ENCODE measurements around the gene EPC2.
"Not testable (repeated sequence)": the region's sequence is repeated elsewhere in the genome, so short reads cannot be mapped to it uniquely, and the experiment has no call there.

The EPC2 gene

DNA sequence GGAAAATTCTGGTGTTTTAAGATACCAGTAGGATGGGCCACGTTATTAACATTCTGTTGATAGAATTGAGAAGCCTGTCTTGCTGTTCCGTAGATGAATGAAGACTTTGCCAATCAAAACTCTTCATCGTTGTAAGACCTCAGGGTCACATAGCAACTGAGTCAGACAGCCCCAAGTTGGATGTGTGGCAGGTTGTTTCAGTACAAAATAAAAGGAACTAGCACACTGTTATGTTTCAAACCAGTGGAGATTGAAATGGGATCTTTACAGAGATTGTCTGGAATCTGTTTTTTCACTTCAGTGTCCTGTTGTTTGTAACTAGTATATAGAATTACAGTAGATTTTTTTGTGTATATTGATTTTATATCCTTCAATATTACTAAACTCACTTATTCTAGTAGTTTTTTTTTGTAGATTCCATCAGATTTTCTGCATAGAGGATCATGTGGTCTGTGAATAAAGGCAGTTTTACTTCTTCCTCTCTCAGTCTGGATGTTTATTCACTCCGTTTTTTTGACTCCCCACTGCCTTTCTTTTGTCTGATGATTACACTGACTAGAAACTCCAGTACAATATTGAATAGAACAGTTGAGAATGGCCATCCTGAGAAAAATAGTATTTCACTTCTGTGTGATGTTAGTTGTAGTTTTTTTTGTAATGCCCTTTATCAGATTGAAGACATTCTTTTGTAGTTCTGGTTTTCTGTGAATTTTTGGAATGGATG lies 22.7 kb downstream of the EPC2 start:
- H3K4me3 ChIP-seq (ENCODE audit: low read depth, low read length), result no peak overlapping the region
- TF ChIP-seq, protein P1, sequence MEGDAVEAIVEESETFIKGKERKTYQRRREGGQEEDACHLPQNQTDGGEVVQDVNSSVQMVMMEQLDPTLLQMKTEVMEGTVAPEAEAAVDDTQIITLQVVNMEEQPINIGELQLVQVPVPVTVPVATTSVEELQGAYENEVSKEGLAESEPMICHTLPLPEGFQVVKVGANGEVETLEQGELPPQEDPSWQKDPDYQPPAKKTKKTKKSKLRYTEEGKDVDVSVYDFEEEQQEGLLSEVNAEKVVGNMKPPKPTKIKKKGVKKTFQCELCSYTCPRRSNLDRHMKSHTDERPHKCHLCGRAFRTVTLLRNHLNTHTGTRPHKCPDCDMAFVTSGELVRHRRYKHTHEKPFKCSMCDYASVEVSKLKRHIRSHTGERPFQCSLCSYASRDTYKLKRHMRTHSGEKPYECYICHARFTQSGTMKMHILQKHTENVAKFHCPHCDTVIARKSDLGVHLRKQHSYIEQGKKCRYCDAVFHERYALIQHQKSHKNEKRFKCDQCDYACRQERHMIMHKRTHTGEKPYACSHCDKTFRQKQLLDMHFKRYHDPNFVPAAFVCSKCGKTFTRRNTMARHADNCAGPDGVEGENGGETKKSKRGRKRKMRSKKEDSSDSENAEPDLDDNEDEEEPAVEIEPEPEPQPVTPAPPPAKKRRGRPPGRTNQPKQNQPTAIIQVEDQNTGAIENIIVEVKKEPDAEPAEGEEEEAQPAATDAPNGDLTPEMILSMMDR (IDR thresholded peaks at IDR 0.05; ENCODE audit: low read depth, low read length, missing control alignments), result no peak
- DNase-seq (ENCODE audit: low read depth), result no peak

DNA sequence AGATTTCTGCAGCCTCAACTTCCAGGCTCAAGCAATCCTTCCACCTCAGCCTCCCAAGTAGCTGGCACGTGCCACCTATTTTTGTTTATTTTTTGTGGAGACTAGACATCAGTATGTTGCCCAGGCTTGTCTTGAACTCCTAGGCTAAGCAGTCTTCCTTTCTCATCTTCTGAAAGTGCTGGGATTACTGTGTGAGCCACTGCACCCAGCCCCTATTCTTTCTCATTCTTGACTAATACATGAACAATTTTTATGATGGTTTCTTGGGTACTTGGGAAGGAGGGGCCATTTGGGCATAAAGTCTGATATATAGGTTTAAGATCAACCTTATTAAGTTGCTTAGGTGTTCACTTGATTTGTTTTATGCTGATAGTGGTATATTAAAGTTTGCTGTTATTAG lies 26.2 kb downstream of the EPC2 start:
- H3K4me3 ChIP-seq (ENCODE audit: low read depth, low read length), result no peak overlapping the region
- DNase-seq (ENCODE audit: low read depth), result no peak
- TF ChIP-seq, protein P1 (IDR thresholded peaks at IDR 0.05; ENCODE audit: low read depth, low read length, missing control alignments), result no peak

DNA sequence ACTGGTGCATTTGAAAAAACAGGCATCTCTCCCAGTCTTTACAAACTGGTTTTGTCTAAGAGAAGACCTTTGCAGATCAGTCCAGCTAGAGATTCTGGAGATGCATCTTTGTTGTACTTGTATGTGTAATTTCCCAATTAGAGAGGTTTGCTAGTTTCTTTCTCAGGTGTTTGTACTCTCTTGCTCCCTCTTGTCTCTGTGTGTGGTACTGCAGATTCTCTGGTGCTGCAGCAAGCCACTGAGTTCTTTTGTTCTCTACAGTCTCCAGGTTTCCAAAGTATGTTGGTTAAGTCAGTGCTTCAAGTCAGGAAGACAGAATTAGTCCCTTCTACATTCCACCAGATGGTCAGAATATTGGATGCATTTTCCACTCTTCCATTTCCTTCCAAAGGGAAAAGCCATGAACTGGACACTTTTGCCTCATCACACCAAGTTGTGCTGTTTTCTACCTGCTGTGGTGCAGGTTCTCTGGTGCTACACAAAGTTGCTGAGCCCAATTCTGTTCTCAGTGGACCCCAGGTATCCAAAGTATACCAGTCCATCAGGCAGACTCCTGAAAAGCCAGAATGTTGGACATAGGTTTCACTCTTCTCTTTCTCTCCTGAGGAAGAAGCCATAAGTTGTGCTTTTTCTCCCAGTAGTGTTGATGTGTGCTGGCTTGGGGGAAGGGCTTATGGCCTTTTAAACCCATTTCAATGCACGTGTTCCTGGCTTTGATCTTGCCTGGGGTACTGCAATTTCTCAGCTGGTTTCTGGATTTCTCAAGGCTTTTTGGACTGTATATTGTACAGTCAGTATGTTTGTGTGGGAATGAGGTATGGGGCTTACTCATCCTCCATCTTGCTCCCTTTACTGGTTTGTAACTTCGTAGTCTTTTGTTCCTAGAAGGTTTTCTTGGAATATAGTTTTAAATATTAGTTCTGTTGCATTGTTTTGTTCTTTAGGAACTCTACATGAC lies 29.8 kb downstream of the EPC2 start:
- TF ChIP-seq, protein P1 (IDR thresholded peaks at IDR 0.05; ENCODE audit: low read depth, low read length, missing control alignments), result peak; percentile 80
- no peak for DNase-seq (ENCODE audit: low read depth)
- no peak overlapping the region for H3K4me3 ChIP-seq (ENCODE audit: low read depth, low read length)

DNA sequence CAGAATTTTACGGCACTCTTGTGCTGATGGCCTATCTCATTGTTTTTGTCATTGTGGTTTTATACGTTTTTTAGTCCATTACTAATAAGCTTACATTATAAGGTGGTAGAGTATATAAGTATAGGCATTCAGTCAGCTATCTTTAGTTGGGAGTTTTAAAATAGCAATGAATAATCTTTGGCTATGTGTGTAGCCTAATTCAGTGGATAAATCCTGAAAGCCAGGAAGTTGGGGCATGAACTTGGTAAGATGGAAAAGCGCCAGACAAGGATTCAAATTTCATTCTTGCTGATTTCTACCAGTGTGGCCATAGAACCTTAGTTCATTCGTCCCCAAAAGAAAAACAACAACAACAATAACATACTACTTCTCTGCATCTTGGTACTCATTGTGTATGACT lies 31.2 kb downstream of the EPC2 start:
- H3K4me3 ChIP-seq (ENCODE audit: low read depth, low read length), result no peak overlapping the region
- no peak for DNase-seq (ENCODE audit: low read depth)
- TF ChIP-seq, protein P1 (IDR thresholded peaks at IDR 0.05; ENCODE audit: low read depth, low read length, missing control alignments), result no peak

DNA sequence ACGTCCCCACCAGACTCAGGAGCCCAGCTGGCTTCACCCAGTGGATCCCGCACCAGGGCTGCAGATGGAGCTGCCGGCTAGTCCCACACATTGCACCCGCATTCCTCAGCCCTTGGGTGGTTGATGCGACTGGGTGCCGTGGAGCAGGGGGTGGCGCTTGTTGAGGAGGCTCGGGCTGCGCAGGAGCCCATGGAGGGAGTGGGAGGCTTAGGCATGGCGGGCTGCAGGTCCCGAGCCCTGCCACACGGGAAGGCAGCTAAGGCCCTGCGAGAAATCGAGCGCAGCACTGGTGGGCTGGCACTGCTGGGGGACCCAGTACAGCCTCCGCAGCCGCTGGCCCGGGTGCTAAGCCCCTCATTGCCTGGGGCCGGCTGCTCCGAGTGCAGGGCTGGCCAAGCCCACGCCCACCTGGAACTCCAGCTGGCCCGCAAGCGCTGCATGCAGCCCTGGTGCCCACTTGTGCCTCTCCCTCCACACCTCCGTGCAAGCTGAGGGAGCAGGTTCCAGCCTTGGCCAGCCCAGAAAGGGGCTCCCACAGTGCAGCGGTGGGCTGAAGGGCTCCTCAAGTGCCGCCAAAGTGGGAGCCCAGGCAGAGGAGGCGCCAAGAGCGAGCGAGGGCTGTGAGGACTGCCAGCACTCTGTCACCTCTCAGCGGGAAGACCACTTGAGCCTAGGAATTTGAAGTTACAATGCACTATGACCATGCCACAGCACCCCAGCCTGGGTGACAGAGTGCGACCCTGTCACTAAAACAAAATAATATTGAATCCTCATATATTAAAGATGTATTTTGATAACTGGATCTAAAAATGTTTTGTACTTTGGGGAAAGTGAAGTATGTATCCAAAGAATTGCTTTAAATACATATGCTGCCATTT lies 34.0 kb downstream of the EPC2 start:
- not testable (repeated sequence) for H3K4me3 ChIP-seq (ENCODE audit: low read depth, low read length); DNase-seq (ENCODE audit: low read depth)

DNA sequence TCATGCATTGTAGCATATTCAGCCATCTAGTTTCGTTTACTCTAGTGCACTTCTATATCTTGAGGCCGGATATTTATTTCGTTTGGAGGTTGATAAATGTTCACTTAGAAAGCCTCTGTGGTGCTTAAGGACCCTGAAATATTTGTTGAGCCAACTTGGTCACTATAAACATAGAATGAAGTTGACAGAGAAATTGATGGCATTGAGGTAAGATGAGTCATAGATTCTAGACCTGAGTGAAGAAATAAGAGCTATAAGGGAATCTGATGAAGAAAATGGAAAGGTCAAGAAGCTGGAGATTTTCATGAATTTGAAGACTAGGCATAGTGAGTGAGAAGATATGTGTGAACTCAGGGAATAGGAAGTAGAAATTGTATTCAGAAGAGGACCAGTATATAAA lies 35.9 kb downstream of the EPC2 start:
- no peak overlapping the region for H3K4me3 ChIP-seq (ENCODE audit: low read depth, low read length)
- TF ChIP-seq, protein P1 (IDR thresholded peaks at IDR 0.05; ENCODE audit: low read depth, low read length, missing control alignments), result no peak
- no peak for DNase-seq (ENCODE audit: low read depth)

DNA sequence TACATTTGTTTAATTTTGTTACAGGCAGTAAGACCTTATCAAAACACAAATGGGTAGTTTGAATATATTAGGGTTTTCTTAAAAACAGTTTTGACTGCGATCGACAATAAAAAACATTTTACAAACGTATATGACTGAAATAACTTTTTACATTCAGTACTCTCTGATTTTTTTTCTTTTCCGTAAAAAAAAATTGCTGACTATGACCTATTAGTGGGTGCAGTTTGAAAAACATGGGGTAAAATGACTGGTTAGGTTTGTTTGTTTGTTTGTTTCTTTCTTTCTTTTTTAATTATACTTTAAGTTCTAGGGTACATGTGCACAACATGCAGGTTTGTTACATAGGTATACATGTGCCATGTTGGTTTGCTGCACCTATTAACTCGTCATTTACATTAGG lies 36.9 kb downstream of the EPC2 start:
- no peak for DNase-seq (ENCODE audit: low read depth)
- TF ChIP-seq, protein P1 (IDR thresholded peaks at IDR 0.05; ENCODE audit: low read depth, low read length, missing control alignments), result no peak

DNA sequence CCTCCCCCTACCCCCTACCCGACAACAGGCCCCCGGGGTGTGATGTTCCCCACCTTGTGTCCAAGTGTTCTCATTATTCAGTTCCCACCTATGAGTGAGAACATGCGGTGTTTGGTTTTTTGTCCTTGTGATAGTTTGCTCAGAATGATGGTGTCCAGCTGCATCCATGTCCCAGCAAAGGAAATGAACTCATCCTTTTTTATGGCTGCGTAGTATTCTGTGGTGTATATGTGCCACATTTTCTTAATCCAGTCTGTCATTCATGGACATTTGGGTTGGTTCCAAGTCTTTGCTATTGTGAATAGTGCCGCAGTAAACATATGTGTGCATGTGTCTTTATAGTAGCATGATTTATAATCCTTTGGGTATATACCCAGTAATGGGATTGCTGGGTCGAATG lies 37.3 kb downstream of the EPC2 start:
- DNase-seq (ENCODE audit: low read depth); H3K4me3 ChIP-seq (ENCODE audit: low read depth, low read length): not testable (repeated sequence)

More for the DNA sequence above, 36.9 kb downstream of the EPC2 start:
- H3K4me3 ChIP-seq (ENCODE audit: low read depth, low read length), result no peak overlapping the region
